ENCODE results near the gene FMO4.

DNA sequence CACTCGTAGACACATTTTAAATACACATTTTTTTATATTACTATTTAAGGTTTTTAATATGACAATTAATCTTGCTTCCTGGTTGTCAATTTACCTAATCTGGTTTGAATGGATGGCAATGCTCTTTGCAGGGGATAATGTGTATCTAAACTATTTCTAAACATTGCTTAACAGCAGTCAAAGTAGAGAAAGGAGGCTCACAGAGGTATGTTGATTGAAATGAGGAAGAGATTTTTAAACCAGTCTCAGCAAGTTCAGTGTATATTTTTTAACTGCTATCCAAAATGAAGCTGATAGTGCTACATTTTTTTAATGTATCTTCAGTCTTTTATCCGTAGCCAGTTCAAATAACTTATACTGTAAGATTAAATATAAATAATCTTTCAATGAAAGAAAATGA lies 48.3 kb upstream of the FMO4 start:
- TF ChIP-seq, protein P1, sequence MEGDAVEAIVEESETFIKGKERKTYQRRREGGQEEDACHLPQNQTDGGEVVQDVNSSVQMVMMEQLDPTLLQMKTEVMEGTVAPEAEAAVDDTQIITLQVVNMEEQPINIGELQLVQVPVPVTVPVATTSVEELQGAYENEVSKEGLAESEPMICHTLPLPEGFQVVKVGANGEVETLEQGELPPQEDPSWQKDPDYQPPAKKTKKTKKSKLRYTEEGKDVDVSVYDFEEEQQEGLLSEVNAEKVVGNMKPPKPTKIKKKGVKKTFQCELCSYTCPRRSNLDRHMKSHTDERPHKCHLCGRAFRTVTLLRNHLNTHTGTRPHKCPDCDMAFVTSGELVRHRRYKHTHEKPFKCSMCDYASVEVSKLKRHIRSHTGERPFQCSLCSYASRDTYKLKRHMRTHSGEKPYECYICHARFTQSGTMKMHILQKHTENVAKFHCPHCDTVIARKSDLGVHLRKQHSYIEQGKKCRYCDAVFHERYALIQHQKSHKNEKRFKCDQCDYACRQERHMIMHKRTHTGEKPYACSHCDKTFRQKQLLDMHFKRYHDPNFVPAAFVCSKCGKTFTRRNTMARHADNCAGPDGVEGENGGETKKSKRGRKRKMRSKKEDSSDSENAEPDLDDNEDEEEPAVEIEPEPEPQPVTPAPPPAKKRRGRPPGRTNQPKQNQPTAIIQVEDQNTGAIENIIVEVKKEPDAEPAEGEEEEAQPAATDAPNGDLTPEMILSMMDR (conservative IDR thresholded peaks at IDR 0.05; ENCODE audit: low read depth, low read length), result no peak
- TF ChIP-seq EZH2 (IDR thresholded peaks at IDR 0.05; ENCODE audit: low read length, unreplicated experiment) (no peak), EZH2phosphoT487 (IDR thresholded peaks at IDR 0.05; ENCODE audit: borderline replicate concordance, low read length) (no peak)
